Astrocyte (in vitro differentiated cells and primary cell): ENCODE results near the gene AGXT2. TPM values are rescaled to one million over a fixed set of nuclear protein-coding genes. Genes with fewer than 3 reads are reported as not detected.

Experiments used
- DNase-seq: peaks from one replicate; pipeline ENCODE4 v3.0.0-alpha.2; 2010; ENCODE audit warnings: low read depth
- FAIRE-seq: peaks from 2 replicates; lab custom pipeline; 2011; peaks lifted over from hg19 to GRCh38; lab: Jason Lieb, UNC
- H2AFZ ChIP-seq: 2 replicates; pipeline ENCODE4 v1.6.0; 2012; ENCODE audit warnings: low read depth, low read length, inconsistent platforms
- H3K27ac ChIP-seq: 2 replicates; pipeline ENCODE4 v1.5.1; 2011; ENCODE audit warnings: low read depth, low read length, inconsistent platforms
- H3K27me3 ChIP-seq: 2 replicates; pipeline ENCODE4 v1.6.0; 2011; ENCODE audit warnings: low read length, inconsistent platforms; ENCODE audit not compliant: insufficient read depth
- H3K36me3 ChIP-seq: 2 replicates; pipeline ENCODE4 v1.5.1; 2011; ENCODE audit warnings: low read length, inconsistent platforms; ENCODE audit not compliant: insufficient read depth
- H3K4me1 ChIP-seq: 2 replicates; pipeline ENCODE4 v1.5.1; 2011; ENCODE audit warnings: low read length, inconsistent platforms; ENCODE audit not compliant: insufficient read depth
- H3K4me2 ChIP-seq: 2 replicates; pipeline ENCODE4 v1.6.0; 2012; ENCODE audit warnings: low read length, inconsistent platforms
- H3K4me3 ChIP-seq: 2 replicates; pipeline ENCODE4 v1.5.1; 2011; ENCODE audit warnings: low read depth, mild to moderate bottlenecking, low read length, inconsistent platforms; ENCODE audit not compliant: insufficient read depth
- H3K79me2 ChIP-seq: 2 replicates; pipeline ENCODE4 v1.6.0; 2012; ENCODE audit warnings: mild to moderate bottlenecking, low read length, inconsistent platforms; ENCODE audit not compliant: insufficient read depth
- H3K9ac ChIP-seq: 2 replicates; pipeline ENCODE4 v1.6.0; 2012; ENCODE audit warnings: mild to moderate bottlenecking, low read length, inconsistent platforms
- H3K9me3 ChIP-seq: 2 replicates; pipeline ENCODE4 v1.5.1; 2012; ENCODE audit warnings: low read depth, mild to moderate bottlenecking, low read length, inconsistent platforms; ENCODE audit not compliant: insufficient read depth
- H4K20me1 ChIP-seq: 2 replicates; pipeline ENCODE4 v1.6.0; 2012; ENCODE audit warnings: low read length, inconsistent platforms; ENCODE audit not compliant: insufficient read depth
- H3K27ac Mint-ChIP-seq: one replicate; pipeline ENCODE4 v1.8.0; 2021; ENCODE audit warnings: mild to moderate bottlenecking, mixed read lengths; ENCODE audit not compliant: unreplicated experiment
- H3K27me3 Mint-ChIP-seq: one replicate; pipeline ENCODE4 v1.8.0; 2021; ENCODE audit warnings: low read depth, mixed read lengths; ENCODE audit not compliant: unreplicated experiment
- H3K36me3 Mint-ChIP-seq: one replicate; pipeline ENCODE4 v1.8.0; 2021; ENCODE audit warnings: low read depth, mixed read lengths; ENCODE audit not compliant: unreplicated experiment
- H3K4me1 Mint-ChIP-seq: one replicate; pipeline ENCODE4 v1.8.0; 2021; ENCODE audit warnings: low read depth, mixed read lengths; ENCODE audit not compliant: unreplicated experiment
- H3K4me3 Mint-ChIP-seq: one replicate; pipeline ENCODE4 v1.8.0; 2021; ENCODE audit warnings: mild to moderate bottlenecking, moderate library complexity, mixed read lengths; ENCODE audit not compliant: unreplicated experiment
- H3K9me3 Mint-ChIP-seq: one replicate; pipeline ENCODE4 v1.8.0; 2021; ENCODE audit warnings: mild to moderate bottlenecking, mixed read lengths; ENCODE audit not compliant: unreplicated experiment
- EZH2 ChIP-seq: IDR thresholded peaks from 2 replicates; pipeline ENCODE4 v1.6.1; 2012; ENCODE audit warnings: mild to moderate bottlenecking, low read length, inconsistent platforms; ENCODE audit not compliant: insufficient read depth
- total RNA-seq: library from RNA; stranded (reverse); gene quantifications from 2 replicates; pipeline ENCODE4 v1.2.1, GENCODE V29; 2021
- TF ChIP-seq, protein P1 (sequence below): IDR thresholded peaks from 2 replicates; pipeline ENCODE4 v1.5.1; 2011; ENCODE audit warnings: low read depth, mild to moderate bottlenecking, inconsistent platforms, low read length, moderate library complexity; ENCODE audit not compliant: insufficient read depth

AGXT2 gene
- total RNA-seq, 1 donor from 2014 or later: not detected

DNA sequence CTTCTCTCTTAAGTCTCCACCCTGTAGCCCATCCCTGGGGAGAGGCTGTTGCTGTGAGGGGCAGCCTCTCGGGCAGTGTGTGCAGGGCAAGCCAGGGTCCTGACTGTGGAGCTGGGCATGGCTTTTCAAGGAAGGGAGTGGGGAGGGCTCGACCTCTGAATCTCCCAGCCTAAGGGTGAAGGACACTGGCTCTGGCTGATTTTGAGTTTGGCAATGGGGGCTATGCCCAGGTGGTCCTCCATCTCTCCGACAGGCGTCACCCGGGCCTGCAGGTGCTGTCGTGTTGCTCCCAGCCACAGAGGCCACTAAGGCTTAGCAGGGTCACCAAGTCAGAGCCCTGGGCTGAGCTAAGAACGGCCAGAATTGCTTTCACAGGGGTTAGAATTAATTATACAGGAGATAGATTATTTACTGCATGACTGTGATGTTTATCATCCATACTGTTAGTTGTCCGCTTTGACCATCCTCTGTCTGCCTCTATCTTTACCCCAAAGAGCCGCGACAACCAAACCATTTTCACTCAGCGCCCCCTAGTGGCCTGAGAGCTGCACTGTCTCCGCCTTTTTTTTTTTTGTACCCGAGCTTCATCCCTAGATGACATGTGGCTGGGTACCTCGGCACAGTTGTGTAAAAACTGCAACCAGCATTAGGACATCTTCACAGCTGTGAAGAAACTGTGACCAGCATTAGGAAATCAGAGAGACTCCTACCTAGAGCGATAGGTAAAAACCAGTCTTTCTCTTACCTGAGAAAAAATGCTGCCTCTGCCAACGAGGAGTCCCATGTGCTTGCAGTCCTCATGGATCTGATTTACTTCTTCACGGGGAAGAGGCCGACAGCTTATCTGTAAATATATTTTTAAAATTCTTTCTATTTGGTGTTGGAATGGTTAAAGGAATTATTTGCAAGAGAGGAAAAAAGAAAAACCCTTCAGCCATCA lies 44.5 kb downstream of the AGXT2 start:
- H3K4me2 ChIP-seq: no peak overlapping the region
- H3K27me3 ChIP-seq: peaks cover 15% of the 10 kb centered on the region
- Mint-ChIP-seq H3K9me3 (peaks cover 3% of the 10 kb centered on the region), H3K36me3 (no peaks in the 10 kb centered on the region), H3K4me3 (no peak overlapping the region), H3K4me1 (peaks cover 2% of the 10 kb centered on the region), H3K27ac (no peak overlapping the region), H3K27me3 (peaks cover 16% of the 10 kb centered on the region)
- no peaks in the 10 kb centered on the region for H3K79me2 ChIP-seq
- H3K27ac ChIP-seq: no peak overlapping the region
- DNase-seq (no peak), FAIRE-seq (peak; percentile 5)
- H2AFZ ChIP-seq: no peak overlapping the region
- H3K4me3 ChIP-seq: no peak overlapping the region
- H3K36me3 ChIP-seq: no peaks in the 10 kb centered on the region
- TF ChIP-seq, protein P1, sequence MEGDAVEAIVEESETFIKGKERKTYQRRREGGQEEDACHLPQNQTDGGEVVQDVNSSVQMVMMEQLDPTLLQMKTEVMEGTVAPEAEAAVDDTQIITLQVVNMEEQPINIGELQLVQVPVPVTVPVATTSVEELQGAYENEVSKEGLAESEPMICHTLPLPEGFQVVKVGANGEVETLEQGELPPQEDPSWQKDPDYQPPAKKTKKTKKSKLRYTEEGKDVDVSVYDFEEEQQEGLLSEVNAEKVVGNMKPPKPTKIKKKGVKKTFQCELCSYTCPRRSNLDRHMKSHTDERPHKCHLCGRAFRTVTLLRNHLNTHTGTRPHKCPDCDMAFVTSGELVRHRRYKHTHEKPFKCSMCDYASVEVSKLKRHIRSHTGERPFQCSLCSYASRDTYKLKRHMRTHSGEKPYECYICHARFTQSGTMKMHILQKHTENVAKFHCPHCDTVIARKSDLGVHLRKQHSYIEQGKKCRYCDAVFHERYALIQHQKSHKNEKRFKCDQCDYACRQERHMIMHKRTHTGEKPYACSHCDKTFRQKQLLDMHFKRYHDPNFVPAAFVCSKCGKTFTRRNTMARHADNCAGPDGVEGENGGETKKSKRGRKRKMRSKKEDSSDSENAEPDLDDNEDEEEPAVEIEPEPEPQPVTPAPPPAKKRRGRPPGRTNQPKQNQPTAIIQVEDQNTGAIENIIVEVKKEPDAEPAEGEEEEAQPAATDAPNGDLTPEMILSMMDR: peak; percentile 87
- no peak for TF ChIP-seq EZH2
- no peaks in the 10 kb centered on the region for H4K20me1 ChIP-seq
- H3K9me3 ChIP-seq: no peaks in the 10 kb centered on the region
- H3K9ac ChIP-seq: no peak overlapping the region
- no peaks in the 10 kb centered on the region for H3K4me1 ChIP-seq

DNA sequence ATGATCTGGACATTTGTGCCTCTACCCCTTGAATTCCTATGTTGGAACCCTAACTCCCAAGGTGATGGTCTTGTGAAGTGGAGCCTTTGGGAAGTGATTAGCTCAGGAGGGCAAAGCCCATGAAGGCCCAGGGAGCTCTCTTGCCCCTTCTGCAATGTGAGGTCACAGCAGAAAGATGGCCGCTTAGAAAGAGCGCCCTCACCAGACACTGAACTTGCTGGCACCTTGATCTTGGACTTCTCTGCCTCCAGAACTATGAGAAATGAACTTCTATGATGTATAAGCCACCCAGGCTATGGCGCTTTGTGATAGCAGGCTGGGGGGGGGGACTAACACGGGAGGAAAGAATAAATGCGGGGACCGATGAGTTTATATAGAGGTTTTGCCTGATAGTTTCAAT lies 45.3 kb downstream of the AGXT2 start:
- peaks cover 6% of the 10 kb centered on the region for H3K4me1 Mint-ChIP-seq
- H3K36me3 Mint-ChIP-seq: no peaks in the 10 kb centered on the region
- H3K27me3 Mint-ChIP-seq: peaks cover 16% of the 10 kb centered on the region
- no peak overlapping the region for H3K27ac Mint-ChIP-seq
- Histone ChIP-seq H3K27me3 (peaks cover 15% of the 10 kb centered on the region), H2AFZ (no peak overlapping the region), H3K4me3 (no peak overlapping the region), H3K9me3 (no peaks in the 10 kb centered on the region), H3K4me2 (no peak overlapping the region), H4K20me1 (no peaks in the 10 kb centered on the region), H3K4me1 (no peaks in the 10 kb centered on the region), H3K9ac (no peak overlapping the region), H3K79me2 (no peaks in the 10 kb centered on the region), H3K36me3 (no peaks in the 10 kb centered on the region), H3K27ac (no peak overlapping the region)
- DNase-seq (no peak), FAIRE-seq (no peak)
- no peak overlapping the region for H3K4me3 Mint-ChIP-seq
- TF ChIP-seq, protein P1: no peak
- TF ChIP-seq EZH2: no peak
- H3K9me3 Mint-ChIP-seq: peaks cover 2% of the 10 kb centered on the region

DNA sequence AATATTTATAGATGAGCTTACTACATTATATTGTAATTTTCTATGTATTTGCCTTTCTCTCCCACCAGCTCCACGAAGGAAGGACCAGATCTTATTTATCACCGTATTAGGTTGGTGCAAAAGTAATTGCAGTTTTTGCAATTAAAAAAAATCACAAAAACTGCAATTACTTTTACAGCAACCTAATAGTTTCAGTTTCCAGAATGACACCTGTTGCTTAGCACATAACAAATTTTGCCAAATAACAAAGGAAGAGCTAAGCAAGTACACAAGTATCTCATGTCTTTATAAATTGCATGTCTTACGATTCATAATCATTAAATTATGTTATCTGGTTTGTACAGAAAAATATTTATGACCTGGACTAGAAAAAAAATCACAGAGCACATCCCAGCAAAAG lies 45.9 kb downstream of the AGXT2 start:
- no peaks in the 10 kb centered on the region for H3K4me1 ChIP-seq
- no peak overlapping the region for H3K9ac ChIP-seq
- H3K79me2 ChIP-seq: no peaks in the 10 kb centered on the region
- Mint-ChIP-seq H3K36me3 (no peaks in the 10 kb centered on the region), H3K27ac (no peak overlapping the region), H3K27me3 (peaks cover 16% of the 10 kb centered on the region), H3K4me1 (peaks cover 6% of the 10 kb centered on the region), H3K4me3 (no peak overlapping the region), H3K9me3 (no peaks in the 10 kb centered on the region)
- H3K4me3 ChIP-seq: no peak overlapping the region
- H3K27ac ChIP-seq: no peak overlapping the region
- H2AFZ ChIP-seq: no peak overlapping the region
- no peak for FAIRE-seq
- H3K36me3 ChIP-seq: no peaks in the 10 kb centered on the region
- TF ChIP-seq, protein P1: no peak
- TF ChIP-seq EZH2: no peak
- no peaks in the 10 kb centered on the region for H3K9me3 ChIP-seq
- DNase-seq: no peak
- H3K4me2 ChIP-seq: no peak overlapping the region
- H4K20me1 ChIP-seq: no peaks in the 10 kb centered on the region
- peaks cover 15% of the 10 kb centered on the region for H3K27me3 ChIP-seq
